Fibroblast of the aortic adventitia (primary cell): ENCODE measurements around the gene OTOGL. TPM values are rescaled to one million over a fixed set of nuclear protein-coding genes. Genes with fewer than 3 reads are reported as not detected.
"Not testable (repeated sequence)": the region's sequence is repeated elsewhere in the genome, so short reads cannot be mapped to it uniquely, and the experiment has no call there.

ENCODE experiments used
- DNase-seq: peaks from one replicate; pipeline ENCODE4 v3.0.0-alpha.2; 2010; ENCODE audit warnings: low read depth
- H3K4me3 ChIP-seq: 2 replicates; pipeline ENCODE4 v1.5.1; 2011; ENCODE audit warnings: low read depth, mild to moderate bottlenecking, control low read depth, low read length, moderate library complexity
- total RNA-seq: library from RNA; depleted of rRNA; stranded (reverse); fragments of >200 nt; gene quantifications from 2 replicates; pipeline ENCODE4 v1.2.3, GENCODE V29; 2012; ENCODE audit warnings: low replicate concordance
- TF ChIP-seq, protein P1 (sequence below): IDR thresholded peaks from 2 replicates; pipeline ENCODE4 v1.5.1; 2011; ENCODE audit warnings: mild to moderate bottlenecking, low read length, control low read depth, inconsistent platforms; ENCODE audit not compliant: insufficient read depth

Gene OTOGL
- total RNA-seq, 1 donor: 0.27 TPM

- TF ChIP-seq, protein P1, sequence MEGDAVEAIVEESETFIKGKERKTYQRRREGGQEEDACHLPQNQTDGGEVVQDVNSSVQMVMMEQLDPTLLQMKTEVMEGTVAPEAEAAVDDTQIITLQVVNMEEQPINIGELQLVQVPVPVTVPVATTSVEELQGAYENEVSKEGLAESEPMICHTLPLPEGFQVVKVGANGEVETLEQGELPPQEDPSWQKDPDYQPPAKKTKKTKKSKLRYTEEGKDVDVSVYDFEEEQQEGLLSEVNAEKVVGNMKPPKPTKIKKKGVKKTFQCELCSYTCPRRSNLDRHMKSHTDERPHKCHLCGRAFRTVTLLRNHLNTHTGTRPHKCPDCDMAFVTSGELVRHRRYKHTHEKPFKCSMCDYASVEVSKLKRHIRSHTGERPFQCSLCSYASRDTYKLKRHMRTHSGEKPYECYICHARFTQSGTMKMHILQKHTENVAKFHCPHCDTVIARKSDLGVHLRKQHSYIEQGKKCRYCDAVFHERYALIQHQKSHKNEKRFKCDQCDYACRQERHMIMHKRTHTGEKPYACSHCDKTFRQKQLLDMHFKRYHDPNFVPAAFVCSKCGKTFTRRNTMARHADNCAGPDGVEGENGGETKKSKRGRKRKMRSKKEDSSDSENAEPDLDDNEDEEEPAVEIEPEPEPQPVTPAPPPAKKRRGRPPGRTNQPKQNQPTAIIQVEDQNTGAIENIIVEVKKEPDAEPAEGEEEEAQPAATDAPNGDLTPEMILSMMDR: no peak
- peak; percentile 89 for DNase-seq
- no peak overlapping the region for H3K4me3 ChIP-seq
Observed at GRCh38 chr12:80129895-80130530, 30.7 kb downstream of the OTOGL start.

DNA sequence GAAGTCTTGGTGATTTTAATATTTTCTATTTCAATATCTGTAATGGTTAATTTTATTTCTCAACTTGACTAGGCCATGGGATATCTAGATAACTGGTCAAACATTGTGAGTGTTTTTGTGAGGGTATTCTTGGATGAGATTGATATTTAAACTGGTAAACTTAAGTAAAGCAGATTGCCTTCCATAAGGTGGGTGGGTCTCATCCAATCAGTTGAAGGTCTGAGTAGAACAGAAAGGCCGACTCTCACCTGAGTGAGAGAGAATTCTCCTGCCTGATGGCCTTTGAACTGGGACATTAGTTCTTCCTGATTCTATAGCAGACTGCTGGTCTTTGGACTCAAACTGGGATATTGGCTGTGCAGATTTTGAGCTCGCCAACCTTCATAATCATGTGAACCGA, 36.3 kb downstream of the OTOGL start:
- no peak for DNase-seq
- H3K4me3 ChIP-seq: no peak overlapping the region
- TF ChIP-seq, protein P1: no peak

DNA sequence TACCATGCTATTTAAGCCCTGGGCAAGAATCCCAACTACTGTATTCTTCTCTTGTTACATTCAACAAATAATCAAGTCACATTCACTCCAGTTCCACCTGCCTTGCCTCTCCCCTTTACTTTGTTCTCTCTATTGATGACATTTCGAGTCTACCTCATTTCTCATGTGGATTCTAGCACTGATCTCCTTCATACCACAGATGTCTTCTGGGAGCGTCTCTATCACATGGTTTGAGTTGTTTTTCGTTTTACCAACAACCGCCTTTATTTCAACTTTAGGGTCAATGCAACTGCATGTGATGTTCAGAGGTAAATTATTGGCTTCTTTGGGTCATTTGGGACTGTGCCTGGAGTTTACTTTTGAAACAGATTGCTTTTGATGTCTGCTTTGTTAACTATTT, 40.7 kb downstream of the OTOGL start:
- TF ChIP-seq, protein P1: no peak
- no peak for DNase-seq
- H3K4me3 ChIP-seq: no peak overlapping the region

GRCh38 chr12:80142640-80143039, 43.3 kb downstream of the OTOGL start:
- DNase-seq: no peak

DNA sequence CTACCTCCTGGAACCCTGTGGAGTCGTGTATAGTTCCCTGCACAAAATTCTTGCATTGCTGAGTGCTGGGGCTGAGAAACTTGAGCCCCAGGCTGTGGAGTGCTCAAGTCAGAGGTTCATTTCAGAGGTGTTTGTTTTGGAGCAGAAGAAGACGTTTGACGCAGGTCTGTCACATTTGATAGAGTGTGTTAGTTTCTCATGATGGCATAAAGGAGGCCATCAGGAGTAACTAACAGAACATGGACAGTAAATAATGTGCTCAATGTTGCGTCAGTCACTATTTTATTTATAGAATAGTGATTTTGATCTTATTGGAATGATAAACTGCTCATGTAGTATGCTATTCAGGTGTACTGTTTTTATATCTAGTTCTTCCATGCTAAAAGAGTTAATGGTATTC, 44.2 kb downstream of the OTOGL start:
- no peak for DNase-seq
- TF ChIP-seq, protein P1: no peak
- no peak overlapping the region for H3K4me3 ChIP-seq

More at GRCh38 chr12:80142640-80143039, 43.3 kb downstream of the OTOGL start:
- TF ChIP-seq, protein P1: no peak
- H3K4me3 ChIP-seq: no peak overlapping the region

DNA sequence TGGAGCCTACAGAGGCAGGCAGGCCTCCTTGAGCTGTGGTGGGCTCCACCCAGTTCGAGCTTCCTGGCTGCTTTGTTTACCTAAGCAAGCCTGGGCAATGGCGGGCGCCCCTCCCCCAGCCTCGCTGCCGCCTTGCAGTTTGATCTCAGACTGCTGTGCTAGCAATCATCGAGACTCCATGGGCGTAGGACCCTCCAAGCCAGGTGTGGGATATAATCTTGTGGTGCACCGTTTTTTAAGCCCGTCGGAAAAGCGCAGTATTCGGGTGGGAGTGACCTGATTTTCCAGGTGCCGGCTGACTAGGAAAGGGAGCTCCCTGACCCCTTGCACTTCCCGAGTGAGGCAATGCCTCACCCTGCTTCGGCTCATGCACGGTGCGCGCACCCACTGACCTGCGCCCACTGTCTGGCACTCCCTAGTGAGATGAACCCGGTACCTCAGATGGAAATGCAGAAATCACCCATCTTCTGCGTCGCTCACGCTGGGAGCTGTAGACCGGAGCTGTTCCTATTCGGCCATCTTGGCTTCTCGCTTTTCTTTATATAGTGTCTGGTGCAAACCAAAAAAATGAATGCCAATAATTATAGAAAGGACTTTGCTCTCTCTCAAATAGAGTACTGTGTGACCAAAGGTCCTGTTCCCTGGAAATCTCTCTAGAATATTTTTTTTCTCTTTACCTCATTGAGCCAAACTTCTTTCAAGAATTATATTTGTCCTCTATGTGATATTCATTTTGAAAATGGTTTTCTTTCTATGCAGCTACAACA, 50.4 kb downstream of the OTOGL start:
- H3K4me3 ChIP-seq, DNase-seq: not testable (repeated sequence)

DNA sequence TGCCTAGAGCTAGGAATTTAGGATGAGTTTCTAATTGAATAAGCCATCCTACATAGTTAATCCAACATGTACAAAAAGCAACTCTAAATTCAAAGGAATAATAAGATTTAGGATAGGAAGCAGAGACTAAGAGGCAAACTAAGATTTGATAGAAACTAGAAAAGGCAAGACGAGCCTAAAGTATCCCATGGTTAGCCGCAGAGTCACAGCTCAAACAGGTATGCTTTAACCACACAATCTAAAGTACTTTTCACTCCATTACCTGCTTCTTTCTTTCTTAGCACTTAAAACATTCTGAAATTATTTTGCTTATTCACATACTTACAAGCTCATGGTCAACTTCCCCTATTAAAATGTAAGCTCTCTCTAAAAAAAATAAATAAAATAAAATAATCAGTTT, 51.8 kb downstream of the OTOGL start:
- H3K4me3 ChIP-seq: no peak overlapping the region
- no peak for DNase-seq
- TF ChIP-seq, protein P1: no peak
